Epithelial cell of esophagus (primary cell): ENCODE measurements around the gene B4GALT4.

Experiments used
- DNase-seq: peaks from one replicate; pipeline ENCODE4 v3.0.0; 2010; ENCODE audit warnings: low read depth
- H3K4me3 ChIP-seq: 2 replicates; pipeline ENCODE4 v1.5.1; 2011; ENCODE audit warnings: mild to moderate bottlenecking, low read length, control low read depth
- CTCF ChIP-seq: IDR thresholded peaks from 2 replicates; pipeline ENCODE4 v1.5.1; 2011; ENCODE audit warnings: low read depth, mild to moderate bottlenecking, low read length, control low read depth, inconsistent platforms; ENCODE audit not compliant: insufficient read depth; ENCODE audit errors: missing control alignments

The B4GALT4 gene

DNA sequence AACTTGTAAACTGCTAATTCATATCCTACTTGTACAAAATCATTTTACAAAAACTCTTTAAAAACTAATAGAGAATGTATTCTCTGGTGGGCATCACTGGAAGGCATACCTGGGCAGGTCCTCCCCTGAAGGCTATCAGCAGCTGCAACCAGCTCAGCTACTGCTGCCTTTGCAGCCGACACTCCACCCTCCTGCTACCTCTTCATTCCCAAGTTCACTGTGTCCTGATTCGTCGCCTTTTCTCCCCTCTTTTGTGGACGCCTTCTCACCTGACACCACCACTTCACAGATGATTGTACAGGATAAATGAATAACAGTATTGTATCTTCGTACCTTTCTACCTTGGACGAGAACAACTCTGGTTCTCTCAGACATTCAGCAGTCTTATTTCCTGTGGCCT, 28.9 kb downstream of the B4GALT4 start:
- no peak for DNase-seq
- TF ChIP-seq CTCF, result no peak
- no peak overlapping the region for H3K4me3 ChIP-seq

DNA sequence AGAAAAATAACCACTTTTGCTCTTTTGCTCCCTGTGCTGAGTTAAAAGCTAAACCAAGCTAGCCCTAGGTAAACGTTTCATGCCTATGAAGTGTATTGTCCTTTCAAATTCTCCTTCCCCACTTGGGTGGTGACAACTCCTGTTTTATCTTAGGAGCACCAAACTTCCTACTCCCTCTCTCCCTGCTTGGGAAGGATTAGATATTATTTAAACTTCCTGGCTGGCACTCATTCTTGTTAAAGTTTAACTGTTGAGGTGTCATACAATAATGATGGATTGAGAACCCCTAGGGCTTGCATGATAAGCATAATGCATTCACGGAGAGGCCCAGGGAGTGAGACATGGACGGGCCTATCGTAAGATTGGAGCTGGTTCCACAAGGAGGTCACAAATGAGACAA, 29.5 kb downstream of the B4GALT4 start:
- DNase-seq, result no peak
- H3K4me3 ChIP-seq, result no peak overlapping the region
- no peak for TF ChIP-seq CTCF

DNA sequence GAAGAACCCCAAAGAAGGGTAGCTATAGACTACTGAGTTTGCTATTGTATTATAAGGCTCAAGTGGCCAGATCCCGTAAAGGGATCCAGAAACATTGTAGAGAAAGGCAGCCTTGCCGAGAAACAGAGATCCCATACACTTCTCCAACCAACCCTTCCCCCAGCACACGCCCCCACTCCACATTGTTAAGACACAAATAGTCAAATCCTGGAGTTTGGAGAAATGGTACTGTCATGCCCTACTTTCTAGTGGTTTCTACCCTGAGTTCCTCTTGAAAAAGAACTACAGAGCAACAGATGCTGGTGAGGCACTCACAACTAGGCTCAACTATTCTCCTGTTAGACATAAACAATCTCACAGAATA, 33.2 kb downstream of the B4GALT4 start:
- DNase-seq, result no peak
- no peak overlapping the region for H3K4me3 ChIP-seq
- TF ChIP-seq CTCF, result no peak

DNA sequence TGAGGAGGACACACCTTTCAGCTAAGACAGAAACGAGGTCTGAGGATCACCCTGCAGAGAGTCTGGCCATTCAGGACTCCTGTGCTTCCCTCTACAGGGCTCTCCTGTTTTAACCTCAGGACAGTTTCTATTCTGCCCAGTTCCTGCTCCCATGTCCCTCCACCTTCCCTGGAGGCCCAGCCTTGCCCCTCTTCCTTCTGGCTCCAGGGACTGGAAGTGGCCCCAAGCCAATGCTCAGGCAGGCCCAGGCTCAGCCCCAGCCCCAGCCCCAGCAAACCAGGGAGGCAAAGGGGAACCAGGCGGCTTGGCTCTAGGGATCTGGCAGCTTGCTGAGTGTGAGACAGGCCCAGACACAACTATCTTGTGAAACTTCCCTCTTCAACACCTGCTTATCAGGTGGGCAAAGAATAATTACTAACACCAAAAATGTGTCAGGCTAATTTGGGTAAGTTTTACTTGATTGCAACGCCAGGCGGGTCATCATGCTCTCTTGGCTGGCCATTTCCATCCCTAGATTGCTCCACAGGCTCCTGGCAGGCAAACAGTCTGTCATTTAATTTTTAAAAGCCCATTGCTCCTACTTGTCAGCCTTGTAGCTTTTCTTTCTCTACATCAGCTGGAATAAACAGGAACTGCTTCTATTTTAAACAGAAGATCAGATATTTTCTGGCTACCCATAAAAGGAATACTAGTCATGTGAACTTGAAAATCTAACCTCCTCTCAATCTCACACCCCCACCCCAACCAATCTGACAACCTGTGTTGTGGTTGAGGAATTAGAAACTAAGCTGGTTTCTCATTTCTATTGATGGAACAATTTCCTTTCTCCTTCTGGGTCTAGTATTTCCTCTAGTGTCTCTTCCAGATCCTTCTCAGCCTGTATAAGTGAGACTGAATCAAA, 33.8 kb downstream of the B4GALT4 start:
- peak; percentile 90 for DNase-seq
- TF ChIP-seq CTCF, result peak; percentile 33
- no peak overlapping the region for H3K4me3 ChIP-seq

GRCh38 chr3:119205685-119206084, 35.0 kb downstream of the B4GALT4 start:
- no peak for DNase-seq
- no peak overlapping the region for H3K4me3 ChIP-seq
- TF ChIP-seq CTCF, result no peak

DNA sequence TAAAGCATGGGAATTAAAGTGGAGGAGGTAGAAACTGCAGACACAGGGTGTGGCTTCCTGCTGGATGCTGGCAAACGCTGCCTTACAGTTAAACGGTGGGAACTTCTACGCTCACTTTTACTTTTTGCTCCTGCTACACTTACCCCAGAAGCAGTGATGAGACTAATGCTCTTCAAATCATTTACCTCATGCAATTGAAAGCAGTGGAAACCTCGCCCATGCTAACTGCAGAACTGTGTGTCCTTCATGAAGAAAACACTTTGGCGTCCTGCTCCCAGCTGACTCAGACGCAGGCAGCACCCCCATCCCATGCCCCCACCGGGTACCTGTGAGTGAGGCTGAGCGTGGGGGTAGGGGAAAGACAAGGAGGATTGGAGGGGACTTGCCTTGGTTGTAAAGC, 35.5 kb downstream of the B4GALT4 start:
- DNase-seq, result no peak
- no peak overlapping the region for H3K4me3 ChIP-seq
- no peak for TF ChIP-seq CTCF

GRCh38 chr3:119195911-119196310, 44.8 kb downstream of the B4GALT4 start:
- no peak for TF ChIP-seq CTCF
- DNase-seq, result no peak
- H3K4me3 ChIP-seq, result no peak overlapping the region
